IMR-90 (cell line): Measurements from ENCODE around the gene FBXO33. TPM values are rescaled to one million over a fixed set of nuclear protein-coding genes. Genes with fewer than 3 reads are reported as not detected.

Experiments used
- ATAC-seq: fragments of 200-7000 bp; cut with Tn5 transposase; 2 replicates; pipeline ENCODE4 v1.9.1; 2020; ENCODE audit warnings: low read depth, mild to moderate bottlenecking, moderate library complexity
- BruUV-seq: library from RNA; stranded (reverse); fragments of 400-500 nt; replicated peaks from 2 replicates; lab custom pipeline; 2021; lab: Mats Ljungman, UMichigan
- CTCF ChIA-PET: fragments of 300-600 bp; formaldehyde crosslinking; extraction: SDS; loops from one replicate; lab custom pipeline; 2021; ENCODE audit warnings: antibody characterized with exemption; lab: Yijun Ruan, JAX
- POLR2A ChIA-PET: fragments of 300-600 bp; sonication (Branson Sonifier 250); formaldehyde crosslinking; loops from one replicate; lab custom pipeline; 2022; ENCODE audit warnings: antibody characterized with exemption; ENCODE audit not compliant: unreplicated experiment; lab: Charles Lee
- DNase-seq: peaks from one replicate; pipeline ENCODE4 v3.0.0; 2013
- H2AFZ ChIP-seq: replicated peaks from 2 replicates; pipeline ENCODE3; 2013; ENCODE audit warnings: low read length, mild to moderate bottlenecking; ENCODE audit not compliant: poor library complexity
- H2AK5ac ChIP-seq: 2 replicates; pipeline ENCODE4 v1.6.1; 2013; ENCODE audit warnings: low read depth, low read length, inconsistent platforms
- H2AK9ac ChIP-seq: replicated peaks from 2 replicates; pipeline ENCODE3; 2013; ENCODE audit warnings: mild to moderate bottlenecking, low read depth, low read length, moderate library complexity; ENCODE audit not compliant: poor library complexity
- H2BK120ac ChIP-seq: 2 replicates; pipeline ENCODE4 v1.6.1; 2013; ENCODE audit warnings: low read depth, low read length, inconsistent platforms
- H2BK15ac ChIP-seq: 3 replicates; pipeline ENCODE4 v1.6.1; 2013; ENCODE audit warnings: low read depth, low read length, inconsistent platforms
- H2BK20ac ChIP-seq: 2 replicates; pipeline ENCODE4 v1.6.1; 2013; ENCODE audit warnings: low read depth, mild to moderate bottlenecking, inconsistent platforms, low read length, moderate library complexity
- H2BK5ac ChIP-seq: 2 replicates; pipeline ENCODE4 v1.6.1; 2013; ENCODE audit warnings: mild to moderate bottlenecking, low read depth, low read length, inconsistent platforms; ENCODE audit not compliant: poor library complexity, severe bottlenecking
- H3K14ac ChIP-seq: replicated peaks from 2 replicates; pipeline ENCODE4 v1.6.1; 2013; ENCODE audit warnings: low read depth, low read length, inconsistent platforms
- H3K18ac ChIP-seq: 2 replicates; pipeline ENCODE4 v1.6.1; 2013; ENCODE audit warnings: low read depth, low read length, control low read depth
- H3K23ac ChIP-seq: 2 replicates; pipeline ENCODE4 v1.6.1; 2013; ENCODE audit warnings: low read depth, low read length, inconsistent platforms
- H3K27ac ChIP-seq: 2 replicates; pipeline ENCODE4 v1.5.1; 2013; ENCODE audit warnings: mild to moderate bottlenecking, control low read depth, low read length; ENCODE audit not compliant: insufficient read depth
- H3K27me3 ChIP-seq: 2 replicates; pipeline ENCODE4 v1.6.1; 2013; ENCODE audit warnings: low read length; ENCODE audit not compliant: control insufficient read depth, insufficient read depth
- H3K36me3 ChIP-seq: 2 replicates; pipeline ENCODE4 v1.6.1; 2013; ENCODE audit warnings: low read length, mixed read lengths; ENCODE audit not compliant: control insufficient read depth, insufficient read depth
- H3K4ac ChIP-seq: 2 replicates; pipeline ENCODE4 v1.6.1; 2013; ENCODE audit warnings: low read depth, low read length, inconsistent platforms
- H3K4me1 ChIP-seq: 2 replicates; pipeline ENCODE4 v1.6.1; 2013; ENCODE audit warnings: low read length, mixed read lengths; ENCODE audit not compliant: control insufficient read depth, insufficient read depth
- H3K4me2 ChIP-seq: 2 replicates; pipeline ENCODE4 v1.6.1; 2013; ENCODE audit warnings: low read depth, mild to moderate bottlenecking, control low read depth, low read length, moderate library complexity
- H3K4me3 ChIP-seq: 2 replicates; pipeline ENCODE4 v1.5.1; 2013; ENCODE audit warnings: low read depth, mild to moderate bottlenecking, control low read depth, low read length, moderate library complexity; ENCODE audit not compliant: insufficient read depth
- H3K56ac ChIP-seq: 2 replicates; pipeline ENCODE4 v1.6.1; 2013; ENCODE audit warnings: low read length, inconsistent platforms; ENCODE audit not compliant: insufficient read depth; ENCODE audit errors: extremely low read depth
- H3K79me1 ChIP-seq, 2 experiments: 2 replicates each; pipeline ENCODE4 v1.6.1; 2013; ENCODE audit warnings: low read length in 2 of 2, inconsistent platforms in 1 of 2, low read depth in 1 of 2
- H3K9ac ChIP-seq: 2 replicates; pipeline ENCODE4 v1.6.1; 2013; ENCODE audit warnings: low read depth, low read length, control low read depth
- H3K9me1 ChIP-seq: 2 replicates; pipeline ENCODE4 v1.6.1; 2013; ENCODE audit warnings: low read length, inconsistent platforms; ENCODE audit not compliant: insufficient read depth
- H3K9me3 ChIP-seq: 2 replicates; pipeline ENCODE4 v1.6.1; 2013; ENCODE audit warnings: low read length; ENCODE audit not compliant: control insufficient read depth, insufficient read depth
- H4K20me1 ChIP-seq: 2 replicates; pipeline ENCODE4 v1.6.1; 2013; ENCODE audit warnings: low read length, inconsistent platforms; ENCODE audit not compliant: insufficient read depth
- H4K5ac ChIP-seq: 2 replicates; pipeline ENCODE4 v1.6.1; 2013; ENCODE audit warnings: mild to moderate bottlenecking, low read depth, low read length, control low read depth
- H4K8ac ChIP-seq, 2 experiments: 2 replicates each; pipeline ENCODE4 v1.6.1; 2013; ENCODE audit warnings: low read depth in 2 of 2, low read length in 2 of 2, control low read depth in 1 of 2, inconsistent platforms in 1 of 2
- H4K91ac ChIP-seq: 2 replicates; pipeline ENCODE4 v1.6.1; 2013; ENCODE audit warnings: low read depth, low read length, inconsistent platforms; ENCODE audit not compliant: insufficient read depth
- BHLHE40 ChIP-seq: fragments of 150-350 bp; IDR thresholded peaks from 2 replicates; pipeline ENCODE4 v1.6.1; 2016; ENCODE audit warnings: mild to moderate bottlenecking, low read depth, low read length
- CEBPB ChIP-seq: IDR thresholded peaks from 2 replicates; pipeline ENCODE4 v1.6.1; 2012; ENCODE audit warnings: low read depth, low read length, improper control_type of control experiment
- CHD1 ChIP-seq: IDR thresholded peaks from 2 replicates; pipeline ENCODE4 v1.6.1; 2012; ENCODE audit warnings: low read depth, low read length, improper control_type of control experiment
- CTCF ChIP-seq: conservative IDR thresholded peaks from 2 replicates; pipeline ENCODE4 v1.5.1; 2012; ENCODE audit warnings: mild to moderate bottlenecking, low read depth, low read length, improper control_type of control experiment
- ELK1 ChIP-seq: fragments of 150-350 bp; IDR thresholded peaks from 2 replicates; pipeline ENCODE4 v1.6.1; 2016; ENCODE audit warnings: low read depth, mild to moderate bottlenecking, low read length, moderate library complexity, borderline replicate concordance
- FOS ChIP-seq: fragments of 150-350 bp; IDR thresholded peaks from 2 replicates; pipeline ENCODE4 v1.6.1; 2016; ENCODE audit warnings: low read depth, low read length
- MAZ ChIP-seq: IDR thresholded peaks from 2 replicates; pipeline ENCODE4 v1.6.1; 2012; ENCODE audit warnings: low read depth, mild to moderate bottlenecking, low read length, improper control_type of control experiment, moderate library complexity, borderline replicate concordance
- NFE2L2 ChIP-seq: fragments of 150-350 bp; IDR thresholded peaks from 2 replicates; pipeline ENCODE4 v1.6.1; 2016; ENCODE audit warnings: low read depth, mild to moderate bottlenecking, low read length
- POLR2A ChIP-seq: IDR thresholded peaks from 2 replicates; pipeline ENCODE4 v1.6.1; 2012; ENCODE audit warnings: mild to moderate bottlenecking, low read depth, low read length
- RAD21 ChIP-seq: IDR thresholded peaks from 2 replicates; pipeline ENCODE4 v1.6.1; 2012; ENCODE audit warnings: low read length, improper control_type of control experiment
- RCOR1 ChIP-seq: IDR thresholded peaks from 2 replicates; pipeline ENCODE4 v1.6.1; 2012; ENCODE audit warnings: mild to moderate bottlenecking, low read length, improper control_type of control experiment; ENCODE audit not compliant: insufficient replicate concordance
- RFX5 ChIP-seq: IDR thresholded peaks from 2 replicates; pipeline ENCODE4 v1.8.0; 2012; ENCODE audit warnings: low read depth, mild to moderate bottlenecking, low read length, moderate library complexity
- SMC3 ChIP-seq: fragments of 150-350 bp; IDR thresholded peaks from 2 replicates; pipeline ENCODE4 v1.6.1; 2016; ENCODE audit warnings: low read depth, mild to moderate bottlenecking, antibody characterized with exemption, low read length, moderate library complexity
- WGBS, 2 experiments: methylation state at CpG; one replicate each; pipeline versions ENCODE4 v1.1.5 to v1.1.7; 2013; ENCODE audit warnings: missing lambda C conversion rate in 2 of 2; ENCODE audit not compliant: insufficient read length in 1 of 2; ENCODE audit errors: extremely low coverage in 2 of 2; 5-methylcytosine and 5-hydroxymethylcytosine counted together
- dilution Hi-C: fragments of 300-500 bp; cut with HindIII; formaldehyde crosslinking; loops from one replicate; pipeline ENCODE4 v1.14.3; 2018; ENCODE audit warnings: low sequenced_read_pairs; ENCODE audit not compliant: unreplicated experiment
- in situ Hi-C: fragments of 300-500 bp; cut with MboI; formaldehyde crosslinking; loops from 3 replicates; pipeline ENCODE4 v1.14.3; 2019; ENCODE audit warnings: low sequenced_read_pairs, inconsistent platforms, mixed read lengths
- intact Hi-C: fragments of 100-400 bp; cut with micrococcal nuclease; formaldehyde crosslinking; loops from 2 replicates; pipeline ENCODE4 v1.10.0; 2022
- polyA plus RNA-seq, 3 experiments: library from polyadenylated mRNA; depleted of rRNA; stranded (reverse); fragments of >200 nt; gene quantifications; 2 replicates each; pipeline ENCODE4 v1.2.3, GENCODE V29; 2012; ENCODE audit warnings: low replicate concordance in 1 of 3
- total RNA-seq: library from RNA; depleted of rRNA; stranded (reverse); fragments of >200 nt; gene quantifications from 2 replicates; pipeline ENCODE4 v1.2.3, GENCODE V29; 2012

The FBXO33 gene
- total and polyA plus RNA-seq, 2 of the 4 experiments (the other 2 are of a cell fraction) = 7.6 to 10.0 TPM

GRCh38 chr14:39446131-39446744, 14.0 kb upstream of the FBXO33 start:
- Histone ChIP-seq H2BK5ac (no peak overlapping the region), H2BK120ac (no peak overlapping the region)
- no TSS peak for BruUV-seq

More at GRCh38 chr14:39446131-39446744, 14.0 kb upstream of the FBXO33 start:
- no peak overlapping the region for H3K56ac ChIP-seq
- TF ChIP-seq RAD21 (no peak), POLR2A (no peak), SMC3 (no peak), BHLHE40 (no peak), FOS (no peak), RCOR1 (no peak), NFE2L2 (no peak), CHD1 (no peak), MAZ (no peak), CTCF (no peak), RFX5 (no peak), CEBPB (no peak), ELK1 (no peak)
- H4K5ac ChIP-seq = no peak overlapping the region
- H3K18ac ChIP-seq = no peak overlapping the region
- no peaks in the 10 kb centered on the region for H3K9me3 ChIP-seq
- POLR2A ChIA-PET = no interaction called here
- H3K4ac ChIP-seq = no peak overlapping the region
- H3K36me3 ChIP-seq = no peaks in the 10 kb centered on the region
- H2AFZ ChIP-seq = no peak overlapping the region
- no peaks in the 10 kb centered on the region for H3K4me1 ChIP-seq
- no peak overlapping the region for H4K8ac ChIP-seq
- no peak overlapping the region for H3K23ac ChIP-seq
- CTCF ChIA-PET = no interaction called here
- dilution Hi-C loops = no loop called here
- no peaks in the 10 kb centered on the region for H3K27me3 ChIP-seq
- no peak overlapping the region for H3K4me3 ChIP-seq
- H2BK20ac ChIP-seq = no peak overlapping the region
- no peak overlapping the region for H3K9ac ChIP-seq
- no peaks in the 10 kb centered on the region for H3K9me1 ChIP-seq
- WGBS, 2 experiments = no CpG with 5 or more reads among the region's 1 CpG
- no peaks in the 10 kb centered on the region for H4K20me1 ChIP-seq
- no peak overlapping the region for H2BK15ac ChIP-seq
- no peak overlapping the region for H2AK5ac ChIP-seq
- no peaks in the 10 kb centered on the region for H3K79me1 ChIP-seq
- no peak overlapping the region for H4K91ac ChIP-seq
- H2AK9ac ChIP-seq = no peak overlapping the region
- in situ Hi-C loops = no loop called here
- ATAC-seq = no peak
- H3K4me2 ChIP-seq = no peak overlapping the region
- no peak overlapping the region for H3K27ac ChIP-seq
- no peak overlapping the region for H3K14ac ChIP-seq
- intact Hi-C loops = no loop called here
- DNase-seq = no peak
